Thoracic aorta (tissue), 2 donors: Measurements from ENCODE around the gene AP5Z1. TPM values are rescaled to one million over a fixed set of nuclear protein-coding genes. Genes with fewer than 3 reads are reported as not detected.

Experiments used
- ATAC-seq: fragments of 150-250 bp; one replicate; pipeline ENCODE4 v1.8.0; 2017; ENCODE audit warnings: low read depth; ENCODE audit not compliant: insufficient number of reproducible peaks, low FRiP score
- DNase-seq: peaks from one replicate; pipeline ENCODE4 v3.0.0-alpha.2; 2020; ENCODE audit warnings: low spot score
- H3K27ac ChIP-seq, 2 donors: fragments of 200-600 bp; sonication (generic); 1 replicate in 1 of 2; 2 replicates in 1 of 2; pipeline ENCODE4 v1.5.1; 2016; ENCODE audit warnings: mild to moderate bottlenecking in 2 of 2, moderate library complexity in 2 of 2
- H3K27me3 ChIP-seq: fragments of 200-600 bp; sonication (generic); replicated peaks from 2 replicates; pipeline ENCODE4 v1.6.0; 2016; ENCODE audit warnings: mild to moderate bottlenecking; ENCODE audit not compliant: insufficient read depth
- H3K36me3 ChIP-seq: fragments of 200-600 bp; sonication (generic); one replicate; pipeline ENCODE4 v1.5.1; 2016
- H3K4me1 ChIP-seq, 2 donors: fragments of 200-600 bp; sonication (generic); 1 replicate in 1 of 2; 2 replicates in 1 of 2; pipeline versions ENCODE4 v1.5.1 to v1.6.0; 2016; ENCODE audit warnings: low read depth in 2 of 2, mild to moderate bottlenecking in 1 of 2; ENCODE audit not compliant: control insufficient read depth in 1 of 2
- H3K4me3 ChIP-seq: fragments of 200-600 bp; sonication (generic); 2 replicates; pipeline ENCODE4 v1.5.1; 2016; ENCODE audit warnings: mild to moderate bottlenecking
- H3K9me3 ChIP-seq: fragments of 200-600 bp; sonication (generic); 2 replicates; pipeline ENCODE4 v1.5.1; 2016
- total RNA-seq, 2 donors: library from RNA; depleted of rRNA; stranded (reverse); fragments of >200 nt; gene quantifications; one replicate each; pipeline versions ENCODE4 v1.1.0 to v1.2.3, GENCODE V29; 2016
- TF ChIP-seq, protein P1 (sequence below): fragments of 200-600 bp; sonication (generic); IDR thresholded peaks from one replicate; pipeline ENCODE4 v1.5.1; 2019; ENCODE audit warnings: antibody characterized with exemption

The AP5Z1 gene
- total RNA-seq, 2 donors from 2014 or later, result 40.3 to 42.0 TPM

DNA sequence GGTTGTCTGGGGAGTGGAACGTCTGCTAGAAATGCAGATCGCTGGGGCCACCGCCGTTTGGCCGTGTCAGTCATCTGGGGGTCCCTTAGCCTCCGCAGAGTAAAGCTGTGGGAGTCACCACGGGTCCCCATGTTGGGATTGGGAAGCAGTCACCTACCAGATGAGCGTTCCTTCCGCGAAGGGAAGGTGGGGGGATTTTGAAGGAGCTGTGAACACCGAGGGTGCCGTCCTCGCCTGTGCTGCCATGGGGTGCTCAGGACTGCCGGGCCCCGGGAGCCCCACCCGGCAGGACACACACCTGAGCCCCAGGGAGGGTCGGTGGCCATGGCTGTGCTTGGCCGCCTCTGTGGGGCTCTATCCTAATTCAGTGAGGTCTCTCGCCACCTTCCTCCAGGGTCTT lies 46.2 kb upstream of the AP5Z1 start:
- no peaks in the 10 kb centered on the region for H3K36me3 ChIP-seq
- DNase-seq (no peak), ATAC-seq (no peak)
- peaks cover 18 to 59% of the 10 kb centered on the region in 2 donors for H3K4me1 ChIP-seq
- H3K4me3 ChIP-seq, result no peak overlapping the region
- H3K9me3 ChIP-seq, result no peaks in the 10 kb centered on the region
- TF ChIP-seq, protein P1, sequence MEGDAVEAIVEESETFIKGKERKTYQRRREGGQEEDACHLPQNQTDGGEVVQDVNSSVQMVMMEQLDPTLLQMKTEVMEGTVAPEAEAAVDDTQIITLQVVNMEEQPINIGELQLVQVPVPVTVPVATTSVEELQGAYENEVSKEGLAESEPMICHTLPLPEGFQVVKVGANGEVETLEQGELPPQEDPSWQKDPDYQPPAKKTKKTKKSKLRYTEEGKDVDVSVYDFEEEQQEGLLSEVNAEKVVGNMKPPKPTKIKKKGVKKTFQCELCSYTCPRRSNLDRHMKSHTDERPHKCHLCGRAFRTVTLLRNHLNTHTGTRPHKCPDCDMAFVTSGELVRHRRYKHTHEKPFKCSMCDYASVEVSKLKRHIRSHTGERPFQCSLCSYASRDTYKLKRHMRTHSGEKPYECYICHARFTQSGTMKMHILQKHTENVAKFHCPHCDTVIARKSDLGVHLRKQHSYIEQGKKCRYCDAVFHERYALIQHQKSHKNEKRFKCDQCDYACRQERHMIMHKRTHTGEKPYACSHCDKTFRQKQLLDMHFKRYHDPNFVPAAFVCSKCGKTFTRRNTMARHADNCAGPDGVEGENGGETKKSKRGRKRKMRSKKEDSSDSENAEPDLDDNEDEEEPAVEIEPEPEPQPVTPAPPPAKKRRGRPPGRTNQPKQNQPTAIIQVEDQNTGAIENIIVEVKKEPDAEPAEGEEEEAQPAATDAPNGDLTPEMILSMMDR, result no peak
- peak overlapping the region in 1 of 2 donors; percentile 96 for H3K27ac ChIP-seq
- H3K27me3 ChIP-seq, result no peaks in the 10 kb centered on the region

- Histone ChIP-seq H3K9me3 (no peaks in the 10 kb centered on the region), H3K36me3 (no peaks in the 10 kb centered on the region), H3K4me1 (peaks cover 13 to 51% of the 10 kb centered on the region in 2 donors), H3K4me3 (no peak overlapping the region), H3K27ac (peak overlapping the region in 1 of 2 donors; percentile 52), H3K27me3 (no peaks in the 10 kb centered on the region)
- DNase-seq (no peak), ATAC-seq (no peak)
- TF ChIP-seq, protein P1, result no peak
Observed at GRCh38 chr7:4730276-4730675, 45.1 kb upstream of the AP5Z1 start.

- H3K4me1 ChIP-seq, result peaks cover 13 to 48% of the 10 kb centered on the region in 2 donors
- ATAC-seq (no peak), DNase-seq (no peak)
- H3K27ac ChIP-seq, result no peak overlapping the region
- H3K4me3 ChIP-seq, result no peak overlapping the region
- H3K36me3 ChIP-seq, result no peaks in the 10 kb centered on the region
- H3K9me3 ChIP-seq, result no peaks in the 10 kb centered on the region
- no peaks in the 10 kb centered on the region for H3K27me3 ChIP-seq
- TF ChIP-seq, protein P1, result no peak
Observed at GRCh38 chr7:4730971-4731370, 44.5 kb upstream of the AP5Z1 start.

DNA sequence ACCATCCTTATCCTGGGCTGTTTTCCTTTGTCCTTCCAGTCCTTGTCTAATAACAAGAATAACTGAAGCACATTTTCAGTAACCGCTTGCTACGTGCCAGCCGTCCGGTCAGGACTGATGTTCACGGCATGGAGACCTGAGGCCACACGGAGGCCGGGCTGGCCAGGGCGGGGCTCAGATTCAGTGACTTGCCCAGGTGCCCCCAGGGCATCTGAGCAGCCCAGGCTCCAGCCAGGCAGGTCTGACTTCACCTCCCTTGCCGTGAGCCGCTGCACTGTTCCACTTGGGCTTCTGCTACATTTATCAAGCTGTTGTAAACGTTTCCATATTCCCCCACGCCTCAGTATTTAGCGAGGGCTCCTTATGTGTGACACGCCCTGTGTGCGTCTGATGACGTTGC lies 43.6 kb upstream of the AP5Z1 start:
- Histone ChIP-seq H3K4me1 (peaks cover 5 to 40% of the 10 kb centered on the region in 2 donors), H3K9me3 (no peaks in the 10 kb centered on the region), H3K36me3 (no peaks in the 10 kb centered on the region), H3K27ac (no peak overlapping the region), H3K4me3 (no peak overlapping the region), H3K27me3 (no peaks in the 10 kb centered on the region)
- no peak for DNase-seq
- TF ChIP-seq, protein P1, result no peak
- ATAC-seq, result no peak

DNA sequence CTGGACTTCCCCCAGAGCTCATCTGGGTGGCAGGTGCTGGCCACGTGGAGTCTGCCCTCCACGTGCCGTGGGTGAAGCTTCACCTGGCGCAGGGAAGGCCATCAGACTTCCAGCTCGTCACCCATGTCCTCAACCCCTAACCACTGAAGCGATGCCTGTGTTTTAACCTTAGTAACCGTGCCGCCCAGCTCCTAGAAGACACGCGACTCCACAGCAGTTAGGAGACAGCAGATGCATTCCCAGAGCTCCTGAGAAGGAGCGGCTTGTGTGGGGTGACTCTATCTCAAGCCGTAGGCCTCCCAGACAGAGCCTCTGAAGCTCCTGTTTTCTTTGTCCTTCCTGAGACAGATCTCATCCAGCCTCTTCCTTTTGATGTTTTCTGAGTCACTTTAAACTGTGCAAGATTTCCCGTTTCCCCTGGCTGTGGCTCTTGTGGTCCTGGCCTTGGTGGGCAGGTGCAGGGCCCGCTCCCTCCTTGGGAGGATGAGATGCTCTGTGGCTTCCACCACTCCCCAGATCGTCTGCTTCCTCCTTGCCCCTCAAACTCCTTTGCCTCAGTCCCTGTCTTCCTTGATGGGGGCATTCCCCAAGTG lies 41.4 kb upstream of the AP5Z1 start:
- no peak for DNase-seq
- H3K27ac ChIP-seq, result no peak overlapping the region
- H3K36me3 ChIP-seq, result no peaks in the 10 kb centered on the region
- H3K4me1 ChIP-seq, result peaks cover 5 to 34% of the 10 kb centered on the region in 2 donors
- no peaks in the 10 kb centered on the region for H3K27me3 ChIP-seq
- TF ChIP-seq, protein P1, result no peak
- no peak overlapping the region for H3K4me3 ChIP-seq
- no peak for ATAC-seq
- no peaks in the 10 kb centered on the region for H3K9me3 ChIP-seq
